Endothelial cell of umbilical vein (primary cell): ENCODE results near the gene SH3RF3. TPM values are rescaled to one million over a fixed set of nuclear protein-coding genes. Genes with fewer than 3 reads are reported as not detected.

ENCODE experiments used
- BruUV-seq: library from RNA; stranded (reverse); fragments of 400-500 nt; replicated peaks from 2 replicates; lab custom pipeline; 2021; lab: Mats Ljungman, UMichigan
- CTCF ChIA-PET: fragments of 300-600, 350-600 bp; sonication (Branson Sonifier 250); formaldehyde crosslinking; loops from one replicate; lab custom pipeline; 2021; ENCODE audit warnings: antibody characterized with exemption, inconsistent platforms; lab: Charles Lee
- POLR2A ChIA-PET: fragments of 300-600, 350-600 bp; sonication (Branson Sonifier 250); formaldehyde crosslinking; loops from one replicate; lab custom pipeline; 2021; ENCODE audit warnings: antibody characterized with exemption, inconsistent platforms; lab: Charles Lee
- DNase-seq: peaks from one replicate; pipeline ENCODE4 v3.0.0-alpha.2; 2011; ENCODE audit warnings: low read depth, low spot score
- FAIRE-seq: peaks from 2 replicates; lab custom pipeline; 2011; peaks lifted over from hg19 to GRCh38; lab: Jason Lieb, UNC
- H2AFZ ChIP-seq: 2 replicates; pipeline ENCODE4 v1.6.0; 2012; ENCODE audit warnings: low read depth, low read length, control low read depth, inconsistent platforms
- H3K27ac ChIP-seq: 2 replicates; pipeline ENCODE4 v1.5.1; 2011; ENCODE audit warnings: low read depth, mild to moderate bottlenecking, control low read depth, low read length, moderate library complexity; ENCODE audit not compliant: insufficient read depth
- H3K27me3 ChIP-seq, 2 experiments: 2 replicates each; pipeline versions ENCODE4 v1.6.0 to v1.6.1; 2011; ENCODE audit warnings: low read length in 2 of 2, mixed read lengths in 1 of 2; ENCODE audit not compliant: control insufficient read depth in 2 of 2, insufficient read depth in 2 of 2
- H3K36me3 ChIP-seq, 2 experiments: 2 replicates in 1 of 2; 3 replicates in 1 of 2; pipeline ENCODE4 v1.5.1; 2011; ENCODE audit warnings: low read length in 2 of 2, mild to moderate bottlenecking in 1 of 2, moderate library complexity in 1 of 2; ENCODE audit not compliant: control insufficient read depth in 2 of 2, insufficient read depth in 2 of 2; ENCODE audit errors: extremely low read depth in 1 of 2
- H3K4me1 ChIP-seq: 3 replicates; pipeline ENCODE4 v1.5.1; 2011; ENCODE audit warnings: mild to moderate bottlenecking, low read length; ENCODE audit not compliant: control insufficient read depth, insufficient read depth; ENCODE audit errors: extremely low read depth
- H3K4me2 ChIP-seq: 2 replicates; pipeline ENCODE4 v1.6.1; 2011; ENCODE audit warnings: low read length, control low read depth, mixed read lengths; ENCODE audit not compliant: insufficient read depth
- H3K4me3 ChIP-seq, 3 experiments: fragments of 200-600 bp in 1 of 3; sonication (generic), shearing (Covaris generic) in 1 of 3; replicated peaks in 1 of 3; 2 replicates each; pipeline ENCODE4 v1.5.1; 2011 to 2016; ENCODE audit warnings: control low read depth in 3 of 3, low read length in 3 of 3, mild to moderate bottlenecking in 2 of 3, inconsistent platforms in 1 of 3, low read depth in 1 of 3, moderate library complexity in 1 of 3; ENCODE audit not compliant: insufficient read depth in 1 of 3
- H3K79me2 ChIP-seq: 2 replicates; pipeline ENCODE4 v1.6.0; 2012; ENCODE audit warnings: low read length, inconsistent platforms; ENCODE audit not compliant: control insufficient read depth, insufficient read depth
- H3K9ac ChIP-seq: replicated peaks from 2 replicates; pipeline ENCODE3; 2011; ENCODE audit warnings: low read length, control low read depth; ENCODE audit not compliant: insufficient read depth; ENCODE audit errors: extremely low read depth
- H3K9me1 ChIP-seq: replicated peaks from 3 replicates; pipeline ENCODE4 v1.6.0; 2011; ENCODE audit warnings: mild to moderate bottlenecking, low read length; ENCODE audit not compliant: control insufficient read depth, insufficient read depth; ENCODE audit errors: extremely low read depth
- H3K9me3 ChIP-seq: replicated peaks from 2 replicates; pipeline ENCODE4 v1.5.1; 2012; ENCODE audit warnings: low read length, inconsistent platforms; ENCODE audit not compliant: control insufficient read depth, insufficient read depth
- H4K20me1 ChIP-seq: replicated peaks from 2 replicates; pipeline ENCODE3; 2011; ENCODE audit warnings: mild to moderate bottlenecking, low read length; ENCODE audit not compliant: control insufficient read depth, insufficient read depth; ENCODE audit errors: extremely low read depth
- CTCF ChIP-seq, 2 donors: IDR thresholded peaks; 1 replicate in 1 of 2; 2 replicates in 1 of 2; pipeline ENCODE4 v1.5.1; 2011; ENCODE audit warnings: low read length in 2 of 2, mild to moderate bottlenecking in 2 of 2, moderate library complexity in 2 of 2, control low read depth in 1 of 2, inconsistent platforms in 1 of 2, low read depth in 1 of 2; ENCODE audit not compliant: insufficient read depth in 1 of 2; ENCODE audit errors: extremely low read depth in 1 of 2
- EZH2 ChIP-seq: IDR thresholded peaks from 2 replicates; pipeline ENCODE4 v1.6.1; 2012; ENCODE audit warnings: borderline replicate concordance, low read depth, mild to moderate bottlenecking, moderate library complexity, low read length, inconsistent platforms; ENCODE audit not compliant: severe bottlenecking
- FOS ChIP-seq: IDR thresholded peaks from 2 replicates; pipeline ENCODE4 v1.6.1; 2011; ENCODE audit warnings: mild to moderate bottlenecking, low read length, moderate library complexity, borderline replicate concordance; ENCODE audit not compliant: insufficient read depth
- GATA2 ChIP-seq: IDR thresholded peaks from 2 replicates; pipeline ENCODE4 v1.7.0; 2011; ENCODE audit warnings: low read depth, mild to moderate bottlenecking, moderate library complexity, mixed read lengths, low read length; ENCODE audit not compliant: insufficient read length, insufficient read depth
- JUN ChIP-seq: IDR thresholded peaks from 2 replicates; pipeline ENCODE4 v1.6.1; 2011; ENCODE audit warnings: borderline replicate concordance, low read depth; ENCODE audit not compliant: insufficient read length, insufficient read depth
- MAX ChIP-seq: IDR thresholded peaks from 2 replicates; pipeline ENCODE4 v1.6.1; 2011; ENCODE audit not compliant: insufficient read depth, insufficient read length
- MYC ChIP-seq: IDR thresholded peaks from one replicate; pipeline ENCODE4 v1.6.1; 2011; ENCODE audit warnings: mild to moderate bottlenecking, low read depth, low read length
- POLR2A ChIP-seq: IDR thresholded peaks from 2 replicates; pipeline ENCODE4 v1.6.1; 2012; ENCODE audit warnings: low read depth, mild to moderate bottlenecking, control low read depth, low read length
- POLR2AphosphoS5 ChIP-seq: IDR thresholded peaks from 2 replicates; pipeline ENCODE4 v1.6.1; 2012; ENCODE audit warnings: low read depth, mild to moderate bottlenecking, control low read depth, low read length, moderate library complexity; ENCODE audit not compliant: insufficient read depth
- dilution Hi-C: fragments of 300-500 bp; cut with MboI; formaldehyde crosslinking; loops from one replicate; pipeline ENCODE4 v1.15.0; 2019; ENCODE audit warnings: low sequenced_read_pairs; ENCODE audit not compliant: extremely low pct_ligation_motif_present
- intact Hi-C: fragments of 100-400 bp; cut with micrococcal nuclease; formaldehyde crosslinking; loops from one replicate; pipeline ENCODE4 v1.10.0; 2022
- polyA plus RNA-seq, 4 experiments: library from polyadenylated mRNA; depleted of rRNA in 3 of 4; stranded (reverse) in 3 of 4; unstranded in 1 of 4; fragments of >200 nt; gene quantifications; 2 replicates each; pipeline versions ENCODE4 v1.2.1 to v1.2.3, GENCODE V29; 2011 to 2012; ENCODE audit warnings: missing spikeins in 1 of 4
- total RNA-seq: library from RNA; stranded (reverse); gene quantifications from 2 replicates; pipeline ENCODE4 v1.2.3, GENCODE V29; 2021

Gene SH3RF3
- total and polyA plus RNA-seq, 2 donors (not counting 3 experiments of a cell fraction or from before 2014, with no cell fraction given), result 3.8 to 14.7 TPM

- no peaks in the 10 kb centered on the region for H3K79me2 ChIP-seq
- dilution Hi-C loops, result no loop called here
- H3K4me3 ChIP-seq, result no peak overlapping the region
- DNase-seq, result no peak
- intact Hi-C loops, result no loop called here
- POLR2A ChIA-PET, result no interaction called here
- no peak for FAIRE-seq
- H3K36me3 ChIP-seq, result no peaks in the 10 kb centered on the region
- H3K9me3 ChIP-seq, result no peaks in the 10 kb centered on the region
- H3K4me1 ChIP-seq, result peaks cover 11% of the 10 kb centered on the region
- no peak overlapping the region for H3K27ac ChIP-seq
- no peaks in the 10 kb centered on the region for H3K9me1 ChIP-seq
- TF ChIP-seq POLR2A (no peak), EZH2 (no peak), FOS (no peak), JUN (no peak), MAX (no peak), POLR2AphosphoS5 (no peak), CTCF (IDR thresholded peaks at IDR 0.05; ENCODE audit: extremely low read depth in 1 of 2, insufficient read depth in 1 of 2, low read depth in 1 of 2, low read length in 2 of 2) (no peak), GATA2 (no peak), MYC (no peak)
- no peak overlapping the region for H3K9ac ChIP-seq
- no peak overlapping the region for H3K4me2 ChIP-seq
- no peaks in the 10 kb centered on the region for H4K20me1 ChIP-seq
- no peaks in the 10 kb centered on the region for H3K27me3 ChIP-seq
- no TSS peak for BruUV-seq
- H2AFZ ChIP-seq, result no peak overlapping the region
- CTCF ChIA-PET, result interaction anchor here (1.0 to 2.1 kb wide), 4 partner anchors 11 to 284 kb away, joined by 3 to 12 read pairs (median 4); no protein-coding TSS in a partner anchor
Observed at GRCh38 chr2:109226128-109226527, 97.1 kb downstream of the SH3RF3 start.
